Measurements from ENCODE around the gene PGA5. TPM values are rescaled to one million over a fixed set of nuclear protein-coding genes. Genes with fewer than 3 reads are reported as not detected.

PGA5 gene
- total and polyA plus RNA-seq, 10 of the 15 experiments (the other 5 are each of a cell fraction or from before 2014, with no cell fraction given) = not detected

DNA sequence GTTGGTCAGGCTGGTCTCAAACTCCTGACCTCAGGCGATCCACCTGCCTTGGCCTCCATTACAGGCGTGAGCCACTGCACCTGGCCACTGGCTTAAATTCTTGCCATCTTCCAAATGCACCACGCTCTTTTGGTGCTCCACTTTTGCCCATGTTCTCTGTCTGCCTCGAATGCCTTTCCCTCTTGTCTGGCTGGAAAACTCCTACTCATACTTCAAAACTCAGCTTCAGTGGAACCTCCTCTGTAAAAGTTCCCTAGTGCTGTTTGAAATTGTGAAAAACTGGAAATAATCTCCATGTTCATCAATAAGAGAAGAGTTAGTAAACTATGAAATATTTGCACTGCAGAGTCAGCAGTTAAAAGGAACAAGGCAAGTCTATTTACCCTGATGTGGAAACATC lies 42.6 kb downstream of the PGA5 start:
- ATAC-seq (no peak), FAIRE-seq (no peak), DNase-seq (ENCODE audit: low read depth, low spot score) (no peak)
- ChIA-PET CTCF (interaction anchor here (0.8 kb wide), 1 partner anchor 101 kb away, joined by 3 read pairs; no protein-coding TSS in a partner anchor), RAD21 (ENCODE audit: unreplicated experiment) (no interaction called here), SMC1A (ENCODE audit: uncharacterized antibody, unreplicated experiment) (no interaction called here), POLR2A (no interaction called here)
- no peak overlapping the region for H3K9ac ChIP-seq (ENCODE audit: control insufficient read depth, insufficient read depth, low read length)
- in situ Hi-C loops (cut with MboI) (no loop called here), intact Hi-C loops (cut with micrococcal nuclease; ENCODE audit: unreplicated experiment) (no loop called here)
- H4K20me1 ChIP-seq (ENCODE audit: control insufficient read depth, insufficient read depth) = no peaks in the 10 kb centered on the region
- no TSS peak for BruUV-seq (replicated peaks)
- H3K9me3 ChIP-seq (replicated peaks; ENCODE audit: control insufficient read depth, insufficient read depth, low read length) = no peaks in the 10 kb centered on the region
- no peaks in the 10 kb centered on the region for H3K36me3 ChIP-seq (ENCODE audit: control insufficient read depth in 2 of 2, insufficient read depth in 2 of 2, low read length in 1 of 2)
- H3K27ac ChIP-seq (ENCODE audit: control insufficient read depth, insufficient read depth) = no peak overlapping the region
- no peaks in the 10 kb centered on the region for H3K79me2 ChIP-seq (ENCODE audit: control insufficient read depth, insufficient read depth, low read length)
- no peak overlapping the region for H3K4me2 ChIP-seq (ENCODE audit: control insufficient read depth, insufficient read depth)
- H2AFZ ChIP-seq (ENCODE audit: control insufficient read depth, low read depth, low read length) = no peak overlapping the region
- TF ChIP-seq, protein P1, sequence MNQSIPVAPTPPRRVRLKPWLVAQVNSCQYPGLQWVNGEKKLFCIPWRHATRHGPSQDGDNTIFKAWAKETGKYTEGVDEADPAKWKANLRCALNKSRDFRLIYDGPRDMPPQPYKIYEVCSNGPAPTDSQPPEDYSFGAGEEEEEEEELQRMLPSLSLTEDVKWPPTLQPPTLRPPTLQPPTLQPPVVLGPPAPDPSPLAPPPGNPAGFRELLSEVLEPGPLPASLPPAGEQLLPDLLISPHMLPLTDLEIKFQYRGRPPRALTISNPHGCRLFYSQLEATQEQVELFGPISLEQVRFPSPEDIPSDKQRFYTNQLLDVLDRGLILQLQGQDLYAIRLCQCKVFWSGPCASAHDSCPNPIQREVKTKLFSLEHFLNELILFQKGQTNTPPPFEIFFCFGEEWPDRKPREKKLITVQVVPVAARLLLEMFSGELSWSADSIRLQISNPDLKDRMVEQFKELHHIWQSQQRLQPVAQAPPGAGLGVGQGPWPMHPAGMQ (IDR thresholded peaks at IDR 0.05; ENCODE audit: borderline replicate concordance) = no peak
- H3K27me3 ChIP-seq (replicated peaks in 1 of 2; ENCODE audit: control insufficient read depth in 2 of 2, insufficient read depth in 2 of 2, low read length in 1 of 2) = no peaks in the 10 kb centered on the region
- no peaks in the 10 kb centered on the region for H3K4me1 ChIP-seq (ENCODE audit: control insufficient read depth, insufficient read depth, low read length)
- no peak overlapping the region for H3K4me3 ChIP-seq
- WGBS (ENCODE audit: insufficient coverage, insufficient replicate concordance, low lambda C conversion rate, missing lambda C conversion rate) = 42% methylated on average over 4 of the region's 4 CpGs

DNA sequence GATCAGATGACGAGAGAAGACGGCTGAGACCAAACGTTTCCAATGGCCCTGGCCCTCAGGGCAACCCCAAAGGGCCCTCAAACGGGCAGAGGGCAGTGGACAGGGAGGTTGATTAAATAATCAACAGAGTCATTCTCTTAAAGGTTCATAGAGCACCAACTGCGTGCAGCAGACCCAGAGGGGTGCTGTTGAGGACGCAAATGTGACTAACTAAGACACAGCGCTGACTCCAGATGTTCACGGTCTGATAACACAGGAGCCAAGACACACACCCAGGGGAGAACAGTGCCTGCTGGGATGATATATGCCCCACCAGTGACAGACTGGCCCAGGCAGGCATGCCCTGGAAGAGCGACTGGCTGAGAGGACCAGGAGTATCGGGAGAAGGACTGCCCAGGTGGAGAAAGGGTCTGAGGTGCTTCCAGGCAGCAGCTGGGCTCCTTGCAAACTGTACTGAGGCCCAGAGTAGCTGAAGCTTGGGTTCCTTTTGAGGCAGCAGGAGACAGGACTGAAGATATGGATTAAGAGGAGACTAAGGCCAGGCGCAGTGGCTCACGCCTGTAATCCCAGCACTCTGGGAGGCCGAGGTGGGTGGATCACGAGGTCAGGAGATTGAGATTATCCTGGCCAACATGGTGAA lies 46.5 kb downstream of the PGA5 start:
- no TSS peak for BruUV-seq (replicated peaks)

More for the DNA sequence above, 46.5 kb downstream of the PGA5 start:
- H3K36me3 ChIP-seq (ENCODE audit: control insufficient read depth in 2 of 2, insufficient read depth in 2 of 2, low read length in 1 of 2) = no peaks in the 10 kb centered on the region
- no peaks in the 10 kb centered on the region for H3K9me3 ChIP-seq (replicated peaks; ENCODE audit: control insufficient read depth, insufficient read depth, low read length)
- no peak overlapping the region for H3K27ac ChIP-seq (ENCODE audit: control insufficient read depth, insufficient read depth)
- SMC1A ChIA-PET (ENCODE audit: uncharacterized antibody, unreplicated experiment) = no interaction called here
- ATAC-seq (no peak), DNase-seq (ENCODE audit: low read depth, low spot score) (no peak), FAIRE-seq (no peak)
- WGBS (ENCODE audit: insufficient coverage, insufficient replicate concordance, low lambda C conversion rate, missing lambda C conversion rate) = 76% methylated on average over 13 of the region's 14 CpGs
- CTCF ChIA-PET = no interaction called here
- TF ChIP-seq NFXL1 (IDR thresholded peaks at IDR 0.05; ENCODE audit: borderline replicate concordance) (no peak), POLR2AphosphoS2 (IDR thresholded peaks at IDR 0.05; ENCODE audit: low read depth, low read length) (no peak)
- no peaks in the 10 kb centered on the region for H3K4me1 ChIP-seq (ENCODE audit: control insufficient read depth, insufficient read depth, low read length)
- intact Hi-C loops (cut with micrococcal nuclease; ENCODE audit: unreplicated experiment) = no loop called here
- POLR2A ChIA-PET = no interaction called here
- H3K79me2 ChIP-seq (ENCODE audit: control insufficient read depth, insufficient read depth, low read length) = no peaks in the 10 kb centered on the region; the same call in 1 of the 2 replicates
- H3K4me2 ChIP-seq (ENCODE audit: control insufficient read depth, insufficient read depth) = no peak overlapping the region
- H3K9ac ChIP-seq (ENCODE audit: control insufficient read depth, insufficient read depth, low read length) = no peak overlapping the region
- no peaks in the 10 kb centered on the region for H4K20me1 ChIP-seq (ENCODE audit: control insufficient read depth, insufficient read depth)
- no peaks in the 10 kb centered on the region for H3K27me3 ChIP-seq (replicated peaks in 1 of 2; ENCODE audit: control insufficient read depth in 2 of 2, insufficient read depth in 2 of 2, low read length in 1 of 2)
- RAD21 ChIA-PET (ENCODE audit: unreplicated experiment) = no interaction called here
- H2AFZ ChIP-seq (ENCODE audit: control insufficient read depth, low read depth, low read length) = no peak overlapping the region
- no peak overlapping the region for H3K4me3 ChIP-seq
- in situ Hi-C loops (cut with MboI) = no loop called here
